NCI-H1417 (cell line): Measurements from ENCODE around the gene VIPR2.
"Not testable (repeated sequence)": the region's sequence is repeated elsewhere in the genome, so short reads cannot be mapped to it uniquely, and the experiment has no call there.

Source experiments
- DNase-seq, 3 experiments: peaks; one replicate each; lab custom pipeline; 2025; lab: John Stamatoyannopoulos, UW

Gene VIPR2

GRCh38 chr7:159008417-159008816, 136.2 kb downstream of the VIPR2 start:
- DNase-seq: no peak

- peak in 1 of 3 experiments; percentile 38 for DNase-seq
Measured at GRCh38 chr7:159007996-159008389, 136.7 kb downstream of the VIPR2 start.

GRCh38 chr7:159007364-159007995, 137.2 kb downstream of the VIPR2 start:
- peak in 1 of 3 experiments; percentile 47 for DNase-seq

- no peak for DNase-seq
Measured at GRCh38 chr7:159006610-159007130, 138.0 kb downstream of the VIPR2 start.

GRCh38 chr7:159006022-159006609, 138.6 kb downstream of the VIPR2 start:
- DNase-seq: not testable (repeated sequence)

- DNase-seq: no peak
Measured at GRCh38 chr7:159005618-159006017, 139.0 kb downstream of the VIPR2 start.

- DNase-seq: no peak
Measured at GRCh38 chr7:159004411-159004810, 140.3 kb downstream of the VIPR2 start.

- no peak for DNase-seq
Measured at GRCh38 chr7:159001811-159002210, 142.9 kb downstream of the VIPR2 start.

GRCh38 chr7:159000859-159001435, 143.7 kb downstream of the VIPR2 start:
- DNase-seq: no peak

- DNase-seq: no peak
Measured at GRCh38 chr7:159000070-159000469, 144.6 kb downstream of the VIPR2 start.

- no peak for DNase-seq
Measured at GRCh38 chr7:158999496-158999895, 145.2 kb downstream of the VIPR2 start.

- DNase-seq: not testable (repeated sequence)
Measured at GRCh38 chr7:158998261-158998660, 146.4 kb downstream of the VIPR2 start.

GRCh38 chr7:158997471-158997870, 147.2 kb downstream of the VIPR2 start:
- DNase-seq: peak in 2 of 3 experiments; percentile 41 to 51

GRCh38 chr7:158997110-158997453, 147.6 kb downstream of the VIPR2 start:
- peak in 2 of 3 experiments; percentile 33 to 51 for DNase-seq

GRCh38 chr7:158996214-158997109, 148.2 kb downstream of the VIPR2 start:
- DNase-seq: no peak

- no peak for DNase-seq
Measured at GRCh38 chr7:158995514-158995913, 149.2 kb downstream of the VIPR2 start.

- DNase-seq: no peak
Measured at GRCh38 chr7:158994687-158995086, 150.0 kb downstream of the VIPR2 start.

- DNase-seq: peak in 1 of 3 experiments; percentile 16
Measured at GRCh38 chr7:158993591-158993990, 151.1 kb downstream of the VIPR2 start.

GRCh38 chr7:158992759-158993158, 151.9 kb downstream of the VIPR2 start:
- peak in 2 of 3 experiments; percentile 8 to 28 for DNase-seq

- DNase-seq: peak; percentile 9 to 35 (median 28)
Measured at GRCh38 chr7:158991824-158992621, 152.6 kb downstream of the VIPR2 start.

- DNase-seq: no peak
Measured at GRCh38 chr7:158988996-158989395, 155.7 kb downstream of the VIPR2 start.
